Measurements from ENCODE around the gene BMI1.
A peak's percentile ranks its signal among the peaks of the same experiment; 100 is the strongest.
"Not testable (repeated sequence)": the region's sequence is repeated elsewhere in the genome, so short reads cannot be mapped to it uniquely, and the experiment has no call there.

Gene BMI1

GRCh38 chr10:22351131-22351703 lies 30.3 kb downstream of the BMI1 start:
- TF ChIP-seq CTCF (conservative IDR thresholded peaks at IDR 0.05; ENCODE audit: control insufficient read depth, insufficient read depth, low read depth, low read length): no peak
- DNase-seq (ENCODE audit: low read depth): no peak
- no peak overlapping the region for H3K4me3 ChIP-seq (ENCODE audit: control insufficient read depth, low read depth, low read length)

- no peak for DNase-seq (ENCODE audit: low read depth)
- H3K4me3 ChIP-seq (ENCODE audit: control insufficient read depth, low read depth, low read length): no peak overlapping the region
- TF ChIP-seq CTCF (conservative IDR thresholded peaks at IDR 0.05; ENCODE audit: control insufficient read depth, insufficient read depth, low read depth, low read length): no peak
These were observed 35.5 kb downstream of the BMI1 start for GRCh38 chr10:22356324-22356873.

GRCh38 chr10:22357770-22358169 lies 36.9 kb downstream of the BMI1 start:
- not testable (repeated sequence) for H3K4me3 ChIP-seq (ENCODE audit: control insufficient read depth, low read depth, low read length); DNase-seq (ENCODE audit: low read depth)

GRCh38 chr10:22363305-22363704 lies 42.4 kb downstream of the BMI1 start:
- H3K4me3 ChIP-seq (ENCODE audit: control insufficient read depth, low read depth, low read length): no peak overlapping the region
- no peak for DNase-seq (ENCODE audit: low read depth)
- TF ChIP-seq CTCF (conservative IDR thresholded peaks at IDR 0.05; ENCODE audit: control insufficient read depth, insufficient read depth, low read depth, low read length): no peak

GRCh38 chr10:22364407-22365140 lies 43.7 kb downstream of the BMI1 start:
- H3K4me3 ChIP-seq (ENCODE audit: control insufficient read depth, low read depth, low read length): no peak overlapping the region
- no peak for DNase-seq (ENCODE audit: low read depth)
- no peak for TF ChIP-seq CTCF (conservative IDR thresholded peaks at IDR 0.05; ENCODE audit: control insufficient read depth, insufficient read depth, low read depth, low read length)

- no peak for TF ChIP-seq CTCF (conservative IDR thresholded peaks at IDR 0.05; ENCODE audit: control insufficient read depth, insufficient read depth, low read depth, low read length)
- DNase-seq (ENCODE audit: low read depth): no peak
- no peak overlapping the region for H3K4me3 ChIP-seq (ENCODE audit: control insufficient read depth, low read depth, low read length)
These were observed 44.3 kb downstream of the BMI1 start for GRCh38 chr10:22365233-22365632.

- no peak for TF ChIP-seq CTCF (conservative IDR thresholded peaks at IDR 0.05; ENCODE audit: control insufficient read depth, insufficient read depth, low read depth, low read length)
- H3K4me3 ChIP-seq (ENCODE audit: control insufficient read depth, low read depth, low read length): no peak overlapping the region
- DNase-seq (ENCODE audit: low read depth): peak; percentile 57
These were observed 44.9 kb downstream of the BMI1 start for GRCh38 chr10:22365644-22366434.
